22Rv1 (cell line): ENCODE measurements around the gene PRSS36.

Source experiments
- CTCF ChIP-seq: fragments of 450-650 bp; IDR thresholded peaks from 2 replicates; pipeline ENCODE4 v1.5.1; 2017; ENCODE audit warnings: mild to moderate bottlenecking
- ZFX ChIP-seq: fragments of 450-650 bp; IDR thresholded peaks from 2 replicates; pipeline ENCODE4 v1.6.1; 2017; ENCODE audit warnings: antibody characterized with exemption, borderline replicate concordance

- TF ChIP-seq CTCF (no peak), ZFX (no peak)
Observed at GRCh38 chr16:31107465-31107867, 42.4 kb downstream of the PRSS36 start.
